Loucy (cell line): ENCODE data around the gene ATP8A2.

Experiments
- H2AFZ ChIP-seq: fragments of 200-600 bp; sonication (generic); 2 replicates; pipeline ENCODE4 v1.6.0; 2016; ENCODE audit warnings: antibody characterized with exemption, mild to moderate bottlenecking, low read length, moderate library complexity
- H3F3A ChIP-seq: fragments of 200-600 bp; 2 replicates; pipeline ENCODE4 v1.6.0; 2016; ENCODE audit warnings: antibody characterized with exemption, low read depth, mild to moderate bottlenecking
- H3K27me3 ChIP-seq: fragments of 200-600 bp; sonication (generic); 2 replicates; pipeline ENCODE4 v1.6.1; 2014; ENCODE audit warnings: low read length, mild to moderate bottlenecking; ENCODE audit not compliant: insufficient read depth, poor library complexity, severe bottlenecking
- H3K36me3 ChIP-seq: fragments of 200-600 bp; sonication (generic); 2 replicates; pipeline ENCODE4 v1.6.1; 2016; ENCODE audit warnings: low read length; ENCODE audit not compliant: insufficient read depth
- H3K4me1 ChIP-seq: fragments of 200-600 bp; sonication (generic); 2 replicates; pipeline ENCODE4 v1.5.1; 2014; ENCODE audit warnings: low read length, mild to moderate bottlenecking; ENCODE audit not compliant: insufficient read depth, poor library complexity, severe bottlenecking
- H3K4me2 ChIP-seq: fragments of 200-600 bp; sonication (generic); 2 replicates; pipeline ENCODE4 v1.6.0; 2014; ENCODE audit warnings: antibody characterized with exemption, low read length, low read depth, mild to moderate bottlenecking; ENCODE audit not compliant: poor library complexity, severe bottlenecking
- H3K4me3 ChIP-seq: fragments of 200-600 bp; sonication (generic); 2 replicates; pipeline ENCODE4 v1.5.1; 2014; ENCODE audit warnings: low read length, mild to moderate bottlenecking, mixed read lengths; ENCODE audit not compliant: poor library complexity, severe bottlenecking
- H3K79me2 ChIP-seq: fragments of 200-600 bp; sonication (generic); 2 replicates; pipeline ENCODE4 v1.6.1; 2014; ENCODE audit warnings: low read length; ENCODE audit not compliant: insufficient read depth
- H3K9ac ChIP-seq: fragments of 200-600 bp; sonication (generic); 2 replicates; pipeline ENCODE4 v1.6.0; 2014; ENCODE audit warnings: mild to moderate bottlenecking, low read depth, low read length, moderate library complexity; ENCODE audit not compliant: poor library complexity, severe bottlenecking
- H3K9me2 ChIP-seq: fragments of 200-600 bp; sonication (generic); replicated peaks from 2 replicates; pipeline ENCODE4 v1.6.1; 2016; ENCODE audit warnings: low read depth, low read length, mixed read lengths
- H3K9me3 ChIP-seq: fragments of 200-600 bp; sonication (generic); 2 replicates; pipeline ENCODE4 v1.6.1; 2014; ENCODE audit warnings: mild to moderate bottlenecking, antibody characterized with exemption, low read length, low read depth; ENCODE audit not compliant: insufficient read depth
- H4K20me1 ChIP-seq: fragments of 200-600 bp; sonication (generic); 2 replicates; pipeline ENCODE4 v1.6.0; 2014; ENCODE audit warnings: antibody characterized with exemption, low read length, mild to moderate bottlenecking; ENCODE audit not compliant: insufficient read depth, poor library complexity, severe bottlenecking
- CTCF ChIP-seq: fragments of 200-600 bp; sonication (generic); conservative IDR thresholded peaks from 2 replicates; pipeline ENCODE4 v1.5.1; 2014; ENCODE audit warnings: mild to moderate bottlenecking, antibody characterized with exemption, low read length
- EZH2phosphoT487 ChIP-seq: fragments of 200-600 bp; IDR thresholded peaks from 2 replicates; pipeline ENCODE4 v1.6.1; 2018; ENCODE audit warnings: antibody characterized with exemption, mild to moderate bottlenecking, moderate library complexity, borderline replicate concordance

The ATP8A2 gene

GRCh38 chr13:25422153-25422552, 50.4 kb downstream of the ATP8A2 start:
- Histone ChIP-seq H3K27me3 (no peaks in the 10 kb centered on the region), H3K4me3 (no peak overlapping the region), H3K9me2 (no peaks in the 10 kb centered on the region), H3K79me2 (no peaks in the 10 kb centered on the region), H3K36me3 (no peaks in the 10 kb centered on the region), H4K20me1 (no peaks in the 10 kb centered on the region), H3K4me2 (no peak overlapping the region), H3F3A (no peaks in the 10 kb centered on the region), H2AFZ (no peak overlapping the region), H3K9ac (no peak overlapping the region), H3K4me1 (peaks cover 7% of the 10 kb centered on the region), H3K9me3 (no peaks in the 10 kb centered on the region)
- TF ChIP-seq CTCF (no peak), EZH2phosphoT487 (no peak)

GRCh38 chr13:25423831-25424230, 52.1 kb downstream of the ATP8A2 start:
- Histone ChIP-seq H3K4me1 (no peaks in the 10 kb centered on the region), H3K4me2 (no peak overlapping the region), H3K9ac (no peak overlapping the region), H3F3A (no peaks in the 10 kb centered on the region), H3K36me3 (no peaks in the 10 kb centered on the region), H3K27me3 (no peaks in the 10 kb centered on the region), H3K4me3 (no peak overlapping the region), H3K9me2 (no peaks in the 10 kb centered on the region), H3K9me3 (no peaks in the 10 kb centered on the region), H4K20me1 (no peaks in the 10 kb centered on the region), H3K79me2 (no peaks in the 10 kb centered on the region), H2AFZ (no peak overlapping the region)
- TF ChIP-seq EZH2phosphoT487 (no peak), CTCF (no peak)

- Histone ChIP-seq H3K4me1 (no peaks in the 10 kb centered on the region), H3K4me3 (no peak overlapping the region), H3K36me3 (no peaks in the 10 kb centered on the region), H3K9me2 (no peaks in the 10 kb centered on the region), H3F3A (no peaks in the 10 kb centered on the region), H3K4me2 (no peak overlapping the region), H2AFZ (no peak overlapping the region), H4K20me1 (no peaks in the 10 kb centered on the region), H3K27me3 (no peaks in the 10 kb centered on the region), H3K79me2 (no peaks in the 10 kb centered on the region), H3K9me3 (no peaks in the 10 kb centered on the region), H3K9ac (no peak overlapping the region)
- TF ChIP-seq CTCF (no peak), EZH2phosphoT487 (no peak)
Observed at GRCh38 chr13:25429466-25429865, 57.7 kb downstream of the ATP8A2 start.
